B cell (primary cell): ENCODE data around the gene TEX9. TPM values are rescaled to one million over a fixed set of nuclear protein-coding genes. Genes with fewer than 3 reads are reported as not detected.

Experiments used
- ATAC-seq: fragments of 200-7000 bp; cut with Tn5 transposase; one replicate; pipeline ENCODE4 v1.10.0; 2021; ENCODE audit warnings: low read depth, mild to moderate bottlenecking, moderate number of reproducible peaks, moderate library complexity
- CTCF ChIA-PET: fragments of 350-600 bp; sonication (Branson Sonifier 250); formaldehyde crosslinking; loops from one replicate; lab custom pipeline; 2021; ENCODE audit warnings: antibody characterized with exemption, inconsistent platforms; lab: Charles Lee
- POLR2A ChIA-PET: fragments of 350-600 bp; sonication (Branson Sonifier 250); formaldehyde crosslinking; loops from one replicate; lab custom pipeline; 2021; ENCODE audit warnings: antibody characterized with exemption; lab: Charles Lee
- DNase-seq: peaks from one replicate; pipeline ENCODE4 v3.0.0; 2013
- H2AFZ ChIP-seq: 2 replicates; pipeline ENCODE4 v1.6.1; 2012; ENCODE audit warnings: mild to moderate bottlenecking, low read depth, low read length; ENCODE audit not compliant: insufficient read depth, poor library complexity, severe bottlenecking
- H3K27ac ChIP-seq, 2 donors: 1 replicate in 1 of 2; 2 replicates in 1 of 2; pipeline ENCODE4 v1.5.1; 2012 to 2013; ENCODE audit warnings: low read length in 2 of 2, mild to moderate bottlenecking in 2 of 2, moderate library complexity in 1 of 2
- H3K27me3 ChIP-seq, 4 experiments: fragments of 200-600 bp in 1 of 4; sonication (generic) in 1 of 4; replicated peaks in 1 of 4; 1 replicate in 2 of 4; 2 replicates in 2 of 4; pipeline versions ENCODE4 v1.6.1 to v1.7.0; 2013 to 2016; ENCODE audit warnings: low read length in 3 of 4, mild to moderate bottlenecking in 2 of 4, mixed read lengths in 1 of 4, moderate library complexity in 1 of 4; ENCODE audit not compliant: insufficient read depth in 4 of 4, control insufficient read depth in 3 of 4; ENCODE audit errors: control extremely low read depth in 1 of 4
- H3K36me3 ChIP-seq, 2 experiments: replicated peaks in 1 of 2; 1 replicate in 1 of 2; 2 replicates in 1 of 2; pipeline versions ENCODE4 v1.6.1 to v1.7.1; 2013; ENCODE audit warnings: low read length in 1 of 2; ENCODE audit not compliant: insufficient read depth in 2 of 2, control insufficient read depth in 1 of 2; ENCODE audit errors: control extremely low read depth in 1 of 2, extremely low read depth in 1 of 2
- H3K4me1 ChIP-seq, 2 donors: fragments of 200-600 bp in 1 of 2; sonication (generic) in 1 of 2; 1 replicate in 1 of 2; 2 replicates in 1 of 2; pipeline versions ENCODE4 v1.5.1 to v1.6.1; 2013 to 2017; ENCODE audit warnings: low read length in 2 of 2; ENCODE audit not compliant: control insufficient read depth in 2 of 2, insufficient read depth in 2 of 2
- H3K4me2 ChIP-seq: replicated peaks from 2 replicates; pipeline ENCODE3; 2012; ENCODE audit warnings: mild to moderate bottlenecking, low read depth, low read length; ENCODE audit not compliant: poor library complexity, severe bottlenecking
- H3K4me3 ChIP-seq, 5 experiments: fragments of 200-600 bp in 1 of 5; sonication (generic) in 1 of 5; 1 replicate in 3 of 5; 2 replicates in 2 of 5; pipeline versions ENCODE4 v1.5.1 to v1.7.0; 2011 to 2016; ENCODE audit warnings: low read length in 4 of 5, mild to moderate bottlenecking in 4 of 5, low read depth in 2 of 5, control low read depth in 1 of 5, moderate library complexity in 1 of 5; ENCODE audit not compliant: insufficient read depth in 1 of 5; ENCODE audit errors: control extremely low read depth in 1 of 5, extremely low read depth in 1 of 5
- H3K79me2 ChIP-seq: fragments of 200-600 bp; sonication (generic); one replicate; pipeline ENCODE4 v1.6.0; 2016; ENCODE audit warnings: low read length; ENCODE audit not compliant: control insufficient read depth, insufficient read depth
- H3K9ac ChIP-seq: fragments of 200-600 bp; sonication (generic); 2 replicates; pipeline ENCODE4 v1.6.1; 2017; ENCODE audit warnings: mild to moderate bottlenecking, low read length, moderate library complexity
- H3K9me3 ChIP-seq, 3 donors: one replicate each; pipeline versions ENCODE4 v1.6.1 to v1.7.1; 2013; ENCODE audit warnings: low read length in 2 of 3; ENCODE audit not compliant: control insufficient read depth in 2 of 3, insufficient read depth in 1 of 3; ENCODE audit errors: control extremely low read depth in 1 of 3
- H4K20me1 ChIP-seq: 2 replicates; pipeline ENCODE4 v1.6.0; 2012; ENCODE audit warnings: mild to moderate bottlenecking, low read length; ENCODE audit not compliant: insufficient read depth, control insufficient read depth, poor library complexity, severe bottlenecking
- H3K27ac Mint-ChIP-seq: one replicate; pipeline ENCODE4 v1.8.0; 2021; ENCODE audit warnings: mixed read lengths
- H3K27me3 Mint-ChIP-seq: one replicate; pipeline ENCODE4 v1.8.0; 2021; ENCODE audit warnings: mixed read lengths
- H3K4me1 Mint-ChIP-seq: one replicate; pipeline ENCODE4 v1.8.0; 2021; ENCODE audit warnings: mixed read lengths
- H3K4me3 Mint-ChIP-seq: one replicate; pipeline ENCODE4 v1.8.0; 2021; ENCODE audit warnings: mixed read lengths
- H3K9me3 Mint-ChIP-seq: one replicate; pipeline ENCODE4 v1.8.0; 2022; ENCODE audit warnings: mixed read lengths; ENCODE audit not compliant: insufficient read depth
- CTCF ChIP-seq: fragments of 200-600 bp; IDR thresholded peaks from one replicate; pipeline ENCODE4 v1.8.0; 2022; ENCODE audit warnings: antibody characterized with exemption, mild to moderate bottlenecking
- EZH2 ChIP-seq: IDR thresholded peaks from 2 replicates; pipeline ENCODE4 v1.6.1; 2012; ENCODE audit warnings: borderline replicate concordance, low read depth, mild to moderate bottlenecking, moderate library complexity, low read length; ENCODE audit not compliant: insufficient read depth, poor library complexity, severe bottlenecking
- WGBS: methylation state at CpG from one replicate; pipeline ENCODE4 v1.1.5; 2013; ENCODE audit warnings: missing lambda C conversion rate; ENCODE audit not compliant: insufficient coverage; 5-methylcytosine and 5-hydroxymethylcytosine counted together
- intact Hi-C: fragments of 100-400 bp; cut with micrococcal nuclease; formaldehyde crosslinking; loops from one replicate; pipeline ENCODE4 v1.10.0; 2022
- polyA plus RNA-seq: library from polyadenylated mRNA; depleted of rRNA; stranded (reverse); fragments of >200 nt; gene quantifications from 2 replicates; pipeline ENCODE4 v1.2.3, GENCODE V29; 2012
- total RNA-seq, 2 donors: library from RNA; stranded (reverse); fragments of 120-200 nt in 1 of 2; gene quantifications; 1 replicate in 1 of 2; 2 replicates in 1 of 2; pipeline versions ENCODE4 v1.2.3 to v1.2.4, GENCODE V29; 2013 to 2022

Gene TEX9
- total and polyA plus RNA-seq, 2 donors (not counting 1 experiment from before 2014, with no cell fraction given) = 7.6 to 43.1 TPM

DNA sequence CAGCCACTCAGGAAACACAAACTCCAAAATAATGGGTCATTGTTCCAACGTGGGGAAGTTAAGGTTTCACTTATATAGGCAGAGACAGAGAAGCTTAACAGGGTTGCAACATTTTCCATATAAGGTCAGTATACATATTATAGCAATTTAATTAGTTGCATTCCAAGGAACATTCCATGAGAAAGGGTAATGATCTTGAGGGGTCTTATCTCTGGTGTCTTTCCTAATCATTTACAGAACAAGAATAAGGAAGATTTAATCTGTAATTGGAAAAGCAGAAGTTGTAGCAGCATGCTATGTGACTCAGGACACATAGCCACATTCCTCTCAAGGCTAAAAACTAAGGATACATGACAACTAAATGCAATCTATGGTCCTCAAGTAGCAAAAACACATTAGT lies 94.8 kb downstream of the TEX9 start:
- POLR2A ChIA-PET = interaction anchor here (0.7 kb wide), 1 partner anchor 136 kb away, joined by 3 read pairs; no protein-coding TSS in a partner anchor
- H3K36me3 ChIP-seq = no peaks in the 10 kb centered on the region
- H2AFZ ChIP-seq = no peak overlapping the region
- Mint-ChIP-seq H3K27ac (no peak overlapping the region), H3K9me3 (no peaks in the 10 kb centered on the region), H3K4me1 (peaks cover 11% of the 10 kb centered on the region), H3K4me3 (no peak overlapping the region), H3K27me3 (no peaks in the 10 kb centered on the region)
- DNase-seq = no peak
- H4K20me1 ChIP-seq = no peaks in the 10 kb centered on the region
- no peaks in the 10 kb centered on the region for H3K79me2 ChIP-seq
- intact Hi-C loops = no loop called here
- WGBS = no CpG with 5 or more reads among the region's 1 CpG
- peaks cover 4 to 6% of the 10 kb centered on the region in 2 donors for H3K4me1 ChIP-seq
- no peak overlapping the region for H3K4me2 ChIP-seq
- CTCF ChIA-PET = no interaction called here
- H3K9ac ChIP-seq = no peak overlapping the region
- no peak for TF ChIP-seq EZH2
- no peak for TF ChIP-seq CTCF
- no peak for ATAC-seq
- no peak overlapping the region for H3K27ac ChIP-seq
- no peak overlapping the region for H3K4me3 ChIP-seq
- no peaks in the 10 kb centered on the region for H3K9me3 ChIP-seq
- no peaks in the 10 kb centered on the region for H3K27me3 ChIP-seq

- POLR2A ChIA-PET = no interaction called here
- no peak for DNase-seq
- no peaks in the 10 kb centered on the region for H3K9me3 ChIP-seq
- H3K27me3 ChIP-seq = no peaks in the 10 kb centered on the region
- no peak overlapping the region for H3K4me2 ChIP-seq
- no peaks in the 10 kb centered on the region for H4K20me1 ChIP-seq
- H3K4me3 ChIP-seq = no peak overlapping the region
- H3K27ac ChIP-seq = no peak overlapping the region
- H3K9ac ChIP-seq = no peak overlapping the region
- no peaks in the 10 kb centered on the region for H3K9me3 Mint-ChIP-seq
- no peak for TF ChIP-seq CTCF
- TF ChIP-seq EZH2 = no peak
- CTCF ChIA-PET = interaction anchor here (1.1 kb wide), 1 partner anchor 32 kb away, joined by 3 read pairs; no protein-coding TSS in a partner anchor
- H2AFZ ChIP-seq = no peak overlapping the region
- no peaks in the 10 kb centered on the region for H3K36me3 ChIP-seq
- no peak overlapping the region for H3K27ac Mint-ChIP-seq
- H3K4me1 ChIP-seq = peaks cover 4 to 10% of the 10 kb centered on the region in 2 donors
- no CpG with 5 or more reads among the region's 2 CpGs for WGBS
- H3K4me1 Mint-ChIP-seq = peaks cover 14% of the 10 kb centered on the region
- H3K79me2 ChIP-seq = no peaks in the 10 kb centered on the region
- H3K4me3 Mint-ChIP-seq = no peak overlapping the region
- H3K27me3 Mint-ChIP-seq = no peaks in the 10 kb centered on the region
- no peak for ATAC-seq
- intact Hi-C loops = no loop called here
Measured at GRCh38 chr15:56460947-56461346, 95.7 kb downstream of the TEX9 start.
